ENCODE data around the gene PFKFB3. TPM values are rescaled to one million over a fixed set of nuclear protein-coding genes. Genes with fewer than 3 reads are reported as not detected.

PFKFB3 gene
- total RNA-seq = 38.5 and 75.8 TPM in 2 replicates

DNA sequence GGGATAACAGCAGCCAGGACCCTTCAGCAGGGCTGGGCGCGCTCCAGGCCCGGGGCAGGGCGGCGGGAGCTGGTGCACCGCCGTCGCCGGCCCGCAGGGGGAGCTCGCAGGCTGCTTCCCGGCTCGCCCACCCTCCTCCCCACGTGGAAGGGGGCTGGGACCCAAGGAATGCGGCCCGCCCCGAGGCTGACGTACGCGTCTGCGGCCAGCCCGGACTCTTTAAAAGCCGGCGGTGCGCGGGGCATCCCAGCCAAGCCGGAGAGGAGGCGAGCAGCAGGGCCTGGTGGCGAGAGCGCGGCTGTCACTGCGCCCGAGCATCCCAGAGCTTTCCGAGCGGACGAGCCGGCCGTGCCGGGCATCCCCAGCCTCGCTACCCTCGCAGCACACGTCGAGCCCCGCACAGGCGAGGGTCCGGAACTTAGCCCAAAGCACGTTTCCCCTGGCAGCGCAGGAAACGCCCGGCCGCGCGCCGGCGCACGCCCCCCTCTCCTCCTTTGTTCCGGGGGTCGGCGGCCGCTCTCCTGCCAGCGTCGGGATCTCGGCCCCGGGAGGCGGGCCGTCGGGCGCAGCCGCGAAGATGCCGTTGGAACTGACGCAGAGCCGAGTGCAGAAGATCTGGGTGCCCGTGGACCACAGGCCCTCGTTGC lies at the start of gene PFKFB3:
PFKFB3 (plus strand) TSS at position 249 of the 647 bp plus-strand sequence; CDS start at position 578, 329 bp downstream.

Other genes with a start within 250 kb of the PFKFB3 start
- 1.7 and 3.7 TPM in 2 replicates for gene IL15RA, start 225.4 kb upstream of the PFKFB3 start, total RNA-seq
- not detected in 2 replicates for gene IL2RA, start 140.6 kb upstream of the PFKFB3 start, total RNA-seq
- 36.4 and 60.8 TPM in 2 replicates for gene RBM17, start 113.9 kb upstream of the PFKFB3 start, total RNA-seq